Measurements from ENCODE around the gene VASH1. TPM values are rescaled to one million over a fixed set of nuclear protein-coding genes. Genes with fewer than 3 reads are reported as not detected.

The VASH1 gene
- total and polyA plus RNA-seq, 2 of the 13 experiments (the other 11 are each of a cell fraction or from before 2014, with no cell fraction given), result 0.11 to 0.24 TPM

DNA sequence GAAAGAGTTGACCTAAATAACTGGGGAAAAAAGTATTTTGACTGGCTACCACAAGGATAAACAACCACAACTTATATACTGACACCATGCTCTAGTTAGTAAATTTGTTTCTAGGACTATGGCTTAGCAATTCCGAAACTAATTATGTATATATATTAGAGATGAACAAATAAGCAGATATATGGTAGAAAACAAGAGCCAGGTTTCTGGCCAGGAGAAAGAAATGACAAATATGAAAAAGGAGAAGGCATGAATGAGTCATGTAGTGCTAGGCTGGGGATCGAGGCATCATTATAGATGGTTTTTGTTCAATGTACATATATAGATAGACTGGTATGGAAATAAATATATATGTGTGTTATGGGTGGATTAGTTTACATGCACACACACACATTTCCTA lies 59.4 kb downstream of the VASH1 start:
- in situ Hi-C loops (cut with HindIII; ENCODE audit: extremely low pct_ligation_motif_present, low pct_unique_long_range_greater_than_20kb) (no loop called here), intact Hi-C loops (cut with micrococcal nuclease; ENCODE audit: unreplicated experiment) (no loop called here)
- WGBS (ENCODE audit: low lambda C conversion rate), result 38% methylated on average over 2 of the region's 2 CpGs
- H3K4me3 ChIP-seq (replicated peaks in 1 of 3; ENCODE audit: insufficient read depth in 1 of 3, low read depth in 2 of 3, low read length in 3 of 3), result no peak overlapping the region
- no peak overlapping the region for H3K27ac ChIP-seq (ENCODE audit: extremely low read length, insufficient read depth, low read length)
- H3K36me3 ChIP-seq (replicated peaks in 1 of 2; ENCODE audit: control insufficient read depth in 1 of 2, insufficient read depth in 2 of 2, low read length in 2 of 2), result no peaks in the 10 kb centered on the region
- H3K9ac ChIP-seq (ENCODE audit: insufficient read depth, low read depth, low read length), result no peak overlapping the region
- BruUV-seq (replicated peaks), result no TSS peak
- ChIA-PET POLR2A (interaction anchor here (0.6 kb wide), 1 partner anchor 131 kb away, joined by 3 read pairs; no protein-coding TSS in a partner anchor), CTCF (ENCODE audit: low intra/inter-chr PET ratio, low total read pairs) (no interaction called here)
- peaks cover 0 to 17% of the 10 kb centered on the region in 2 experiments; a peak in 1 of 5 replicates for H3K27me3 ChIP-seq (ENCODE audit: control insufficient read depth in 1 of 2, insufficient read depth in 2 of 2, low read length in 2 of 2)
- H3K4me1 ChIP-seq (ENCODE audit: insufficient read depth, low read length), result no peaks in the 10 kb centered on the region
- H2AFZ ChIP-seq (ENCODE audit: low read length), result no peak overlapping the region
- no peak for TF ChIP-seq TMF1 (CRISPR knock-in tag; IDR thresholded peaks at IDR 0.05; ENCODE audit: low read depth)
- TF ChIP-seq NFATC3 (CRISPR knock-in tag; IDR thresholded peaks at IDR 0.05), result no peak
- no peak for TF ChIP-seq ZC3H13 (CRISPR knock-in tag; IDR thresholded peaks at IDR 0.05)
- no peak for TF ChIP-seq ATF7-NPFF (CRISPR knock-in tag; IDR thresholded peaks at IDR 0.05; ENCODE audit: low read depth)
- TF ChIP-seq NFYB (CRISPR knock-in tag; IDR thresholded peaks at IDR 0.05), result no peak
- H4K20me1 ChIP-seq (ENCODE audit: insufficient read depth, low read length), result no peaks in the 10 kb centered on the region
- no peaks in the 10 kb centered on the region for H3K9me3 ChIP-seq (ENCODE audit: low read length)
- H3K4me2 ChIP-seq (ENCODE audit: low read depth, low read length), result no peak overlapping the region
- FAIRE-seq, result no peak
- H3K79me2 ChIP-seq (ENCODE audit: insufficient read depth, low read length), result no peaks in the 10 kb centered on the region
- no peak for ATAC-seq
- no peak for DNase-seq (ENCODE audit: low spot score)

GRCh38 chr14:76826122-76826521 lies 64.9 kb downstream of the VASH1 start, which contains the start of gene LRRC74A:
Gene LRRC74A (plus strand): TSS chr14:76826408. CDS start chr14:76826698, 290 bp downstream.
- no peaks in the 10 kb centered on the region for H3K36me3 ChIP-seq (replicated peaks in 1 of 2; ENCODE audit: control insufficient read depth in 1 of 2, insufficient read depth in 2 of 2, low read length in 2 of 2)
- in situ Hi-C loops (cut with HindIII; ENCODE audit: extremely low pct_ligation_motif_present, low pct_unique_long_range_greater_than_20kb) (no loop called here), intact Hi-C loops (cut with micrococcal nuclease; ENCODE audit: unreplicated experiment) (no loop called here)
- WGBS (ENCODE audit: low lambda C conversion rate), result 71% methylated on average over 1 of the region's 2 CpGs
- no peaks in the 10 kb centered on the region for H3K9me3 ChIP-seq (ENCODE audit: low read length)
- no peak within 1 kb of the TSS for H3K27ac ChIP-seq (ENCODE audit: extremely low read length, insufficient read depth, low read length)
- no peak within 1 kb of the TSS for H3K4me3 ChIP-seq (replicated peaks in 1 of 3; ENCODE audit: insufficient read depth in 1 of 3, low read depth in 2 of 3, low read length in 3 of 3)
- no peaks in the 10 kb centered on the region for H3K27me3 ChIP-seq (ENCODE audit: control insufficient read depth in 1 of 2, insufficient read depth in 2 of 2, low read length in 2 of 2)
- no TSS peak for BruUV-seq (replicated peaks)
- FAIRE-seq, result no peak
- no peak for DNase-seq (ENCODE audit: low spot score)
- H3K9ac ChIP-seq (ENCODE audit: insufficient read depth, low read depth, low read length), result no peak within 1 kb of the TSS
- CTCF ChIA-PET (ENCODE audit: low intra/inter-chr PET ratio, low total read pairs), result no interaction called here
- POLR2A ChIA-PET, result no interaction called here
- H3K4me2 ChIP-seq (ENCODE audit: low read depth, low read length), result no peak within 1 kb of the TSS
- H3K79me2 ChIP-seq (ENCODE audit: insufficient read depth, low read length), result no peaks in the 10 kb centered on the region
- no peaks in the 10 kb centered on the region for H4K20me1 ChIP-seq (ENCODE audit: insufficient read depth, low read length)
- ATAC-seq, result no peak
- H2AFZ ChIP-seq (ENCODE audit: low read length), result no peak within 1 kb of the TSS
- peaks cover 29% of the 10 kb centered on the region for H3K4me1 ChIP-seq (ENCODE audit: insufficient read depth, low read length)
- TF ChIP-seq CHD4 (IDR thresholded peaks at IDR 0.05; ENCODE audit: borderline replicate concordance, low read length) (no peak), FOXJ3 (CRISPR knock-in tag; IDR thresholded peaks at IDR 0.05; ENCODE audit: borderline replicate concordance) (no peak), E2F1 (CRISPR knock-in tag; IDR thresholded peaks at IDR 0.05) (no peak), GABPB1 (CRISPR knock-in tag; IDR thresholded peaks at IDR 0.05) (no peak), JUNB (CRISPR knock-in tag; IDR thresholded peaks at IDR 0.05; ENCODE audit: borderline replicate concordance) (no peak), BHLHE40 (IDR thresholded peaks at IDR 0.05; ENCODE audit: low read length) (no peak), SETDB1 (CRISPR knock-in tag; IDR thresholded peaks at IDR 0.05; ENCODE audit: borderline replicate concordance) (no peak), KLF16 (CRISPR knock-in tag; IDR thresholded peaks at IDR 0.05) (no peak)
- TF ChIP-seq, protein P1, sequence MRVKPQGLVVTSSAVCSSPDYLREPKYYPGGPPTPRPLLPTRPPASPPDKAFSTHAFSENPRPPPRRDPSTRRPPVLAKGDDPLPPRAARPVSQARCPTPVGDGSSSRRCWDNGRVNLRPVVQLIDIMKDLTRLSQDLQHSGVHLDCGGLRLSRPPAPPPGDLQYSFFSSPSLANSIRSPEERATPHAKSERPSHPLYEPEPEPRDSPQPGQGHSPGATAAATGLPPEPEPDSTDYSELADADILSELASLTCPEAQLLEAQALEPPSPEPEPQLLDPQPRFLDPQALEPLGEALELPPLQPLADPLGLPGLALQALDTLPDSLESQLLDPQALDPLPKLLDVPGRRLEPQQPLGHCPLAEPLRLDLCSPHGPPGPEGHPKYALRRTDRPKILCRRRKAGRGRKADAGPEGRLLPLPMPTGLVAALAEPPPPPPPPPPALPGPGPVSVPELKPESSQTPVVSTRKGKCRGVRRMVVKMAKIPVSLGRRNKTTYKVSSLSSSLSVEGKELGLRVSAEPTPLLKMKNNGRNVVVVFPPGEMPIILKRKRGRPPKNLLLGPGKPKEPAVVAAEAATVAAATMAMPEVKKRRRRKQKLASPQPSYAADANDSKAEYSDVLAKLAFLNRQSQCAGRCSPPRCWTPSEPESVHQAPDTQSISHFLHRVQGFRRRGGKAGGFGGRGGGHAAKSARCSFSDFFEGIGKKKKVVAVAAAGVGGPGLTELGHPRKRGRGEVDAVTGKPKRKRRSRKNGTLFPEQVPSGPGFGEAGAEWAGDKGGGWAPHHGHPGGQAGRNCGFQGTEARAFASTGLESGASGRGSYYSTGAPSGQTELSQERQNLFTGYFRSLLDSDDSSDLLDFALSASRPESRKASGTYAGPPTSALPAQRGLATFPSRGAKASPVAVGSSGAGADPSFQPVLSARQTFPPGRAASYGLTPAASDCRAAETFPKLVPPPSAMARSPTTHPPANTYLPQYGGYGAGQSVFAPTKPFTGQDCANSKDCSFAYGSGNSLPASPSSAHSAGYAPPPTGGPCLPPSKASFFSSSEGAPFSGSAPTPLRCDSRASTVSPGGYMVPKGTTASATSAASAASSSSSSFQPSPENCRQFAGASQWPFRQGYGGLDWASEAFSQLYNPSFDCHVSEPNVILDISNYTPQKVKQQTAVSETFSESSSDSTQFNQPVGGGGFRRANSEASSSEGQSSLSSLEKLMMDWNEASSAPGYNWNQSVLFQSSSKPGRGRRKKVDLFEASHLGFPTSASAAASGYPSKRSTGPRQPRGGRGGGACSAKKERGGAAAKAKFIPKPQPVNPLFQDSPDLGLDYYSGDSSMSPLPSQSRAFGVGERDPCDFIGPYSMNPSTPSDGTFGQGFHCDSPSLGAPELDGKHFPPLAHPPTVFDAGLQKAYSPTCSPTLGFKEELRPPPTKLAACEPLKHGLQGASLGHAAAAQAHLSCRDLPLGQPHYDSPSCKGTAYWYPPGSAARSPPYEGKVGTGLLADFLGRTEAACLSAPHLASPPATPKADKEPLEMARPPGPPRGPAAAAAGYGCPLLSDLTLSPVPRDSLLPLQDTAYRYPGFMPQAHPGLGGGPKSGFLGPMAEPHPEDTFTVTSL (CRISPR knock-in tag; IDR thresholded peaks at IDR 0.05; ENCODE audit: borderline replicate concordance), result no peak
